ENCODE measurements around the gene ANO4.

GRCh38 chr12:101044512-101045059, 250.0 kb downstream of the ANO4 start:
- no peak for TF ChIP-seq CTCF (IDR thresholded peaks at IDR 0.05)
- TF ChIP-seq EZH2 (IDR thresholded peaks at IDR 0.05; ENCODE audit: borderline replicate concordance, insufficient read depth, low read depth, low read length, poor library complexity, severe bottlenecking), result no peak

Measured in B cell (primary cell).